Measurements from ENCODE around the gene PRPS1L1. TPM values are rescaled to one million over a fixed set of nuclear protein-coding genes. Genes with fewer than 3 reads are reported as not detected.

Gene PRPS1L1
- total RNA-seq, 1 donor: not detected

- H3K79me2 ChIP-seq (ENCODE audit: insufficient read depth, low read length): no peaks in the 10 kb centered on the region
- TF ChIP-seq, protein P1, sequence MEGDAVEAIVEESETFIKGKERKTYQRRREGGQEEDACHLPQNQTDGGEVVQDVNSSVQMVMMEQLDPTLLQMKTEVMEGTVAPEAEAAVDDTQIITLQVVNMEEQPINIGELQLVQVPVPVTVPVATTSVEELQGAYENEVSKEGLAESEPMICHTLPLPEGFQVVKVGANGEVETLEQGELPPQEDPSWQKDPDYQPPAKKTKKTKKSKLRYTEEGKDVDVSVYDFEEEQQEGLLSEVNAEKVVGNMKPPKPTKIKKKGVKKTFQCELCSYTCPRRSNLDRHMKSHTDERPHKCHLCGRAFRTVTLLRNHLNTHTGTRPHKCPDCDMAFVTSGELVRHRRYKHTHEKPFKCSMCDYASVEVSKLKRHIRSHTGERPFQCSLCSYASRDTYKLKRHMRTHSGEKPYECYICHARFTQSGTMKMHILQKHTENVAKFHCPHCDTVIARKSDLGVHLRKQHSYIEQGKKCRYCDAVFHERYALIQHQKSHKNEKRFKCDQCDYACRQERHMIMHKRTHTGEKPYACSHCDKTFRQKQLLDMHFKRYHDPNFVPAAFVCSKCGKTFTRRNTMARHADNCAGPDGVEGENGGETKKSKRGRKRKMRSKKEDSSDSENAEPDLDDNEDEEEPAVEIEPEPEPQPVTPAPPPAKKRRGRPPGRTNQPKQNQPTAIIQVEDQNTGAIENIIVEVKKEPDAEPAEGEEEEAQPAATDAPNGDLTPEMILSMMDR (IDR thresholded peaks at IDR 0.05; ENCODE audit: extremely low read depth, low read depth, low read length): no peak
- no peak overlapping the region for H2AFZ ChIP-seq (ENCODE audit: low read length)
- H3K36me3 ChIP-seq (ENCODE audit: insufficient read depth, low read length): no peaks in the 10 kb centered on the region
- no peak overlapping the region for H3K4me2 ChIP-seq (ENCODE audit: insufficient read depth, low read length)
- no peak for DNase-seq (ENCODE audit: insufficient read length, low spot score, missing footprints)
- no peaks in the 10 kb centered on the region for H3K27me3 ChIP-seq (ENCODE audit: insufficient read depth, low read length)
- no peaks in the 10 kb centered on the region for H4K20me1 ChIP-seq (ENCODE audit: insufficient read depth, low read length)
- H3K4me3 ChIP-seq (ENCODE audit: insufficient read depth, low read length): no peak overlapping the region
- no peaks in the 10 kb centered on the region for H3K9me3 ChIP-seq (ENCODE audit: low read depth, low read length)
- no peak overlapping the region for H3K27ac ChIP-seq (ENCODE audit: low read depth, low read length)
- H3K4me1 ChIP-seq (ENCODE audit: insufficient read depth, low read length): no peaks in the 10 kb centered on the region
These were observed 29.0 kb downstream of the PRPS1L1 start for GRCh38 chr7:17998692-17999091.

DNA sequence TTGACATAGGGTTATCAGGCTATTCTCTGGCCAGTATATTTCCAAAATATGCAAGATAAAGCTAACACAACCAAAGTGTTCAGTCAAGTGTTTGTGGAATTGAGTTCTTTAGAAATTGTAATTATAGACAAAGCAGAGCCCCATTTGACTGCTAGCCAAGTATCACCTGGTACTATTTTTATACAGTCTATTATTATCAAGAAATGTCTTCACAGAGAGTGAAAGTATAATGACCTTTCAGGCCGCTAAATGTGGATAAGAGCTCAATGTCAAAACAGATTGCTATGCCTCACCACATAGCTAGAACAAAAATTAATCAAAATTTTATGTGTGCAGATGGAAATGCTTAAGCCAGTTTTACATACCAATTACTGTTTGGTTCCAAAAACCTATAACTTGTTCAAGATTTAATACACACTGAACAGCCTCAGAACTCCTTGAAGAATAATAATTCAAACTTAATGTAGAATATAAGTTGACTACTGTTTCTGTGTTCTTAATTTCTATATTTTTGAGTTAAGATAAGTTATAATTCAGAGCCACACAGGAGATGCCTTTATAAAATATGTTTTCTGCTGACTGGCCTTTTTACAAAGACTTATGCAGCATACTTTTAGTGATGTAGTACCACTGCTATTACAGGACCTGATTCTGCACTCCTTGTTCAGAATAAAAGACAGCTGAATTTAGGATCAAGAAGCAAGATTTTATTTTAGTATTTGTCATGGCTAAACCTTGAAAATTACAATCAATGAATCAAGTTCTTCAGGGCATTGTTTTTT lies 31.0 kb downstream of the PRPS1L1 start:
- Histone ChIP-seq H2AFZ (ENCODE audit: low read length) (no peak overlapping the region), H3K36me3 (ENCODE audit: insufficient read depth, low read length) (no peaks in the 10 kb centered on the region), H3K27ac (ENCODE audit: low read depth, low read length) (no peak overlapping the region), H3K4me3 (ENCODE audit: insufficient read depth, low read length) (no peak overlapping the region), H3K4me2 (ENCODE audit: insufficient read depth, low read length) (no peak overlapping the region), H3K9me3 (ENCODE audit: low read depth, low read length) (no peaks in the 10 kb centered on the region), H3K79me2 (ENCODE audit: insufficient read depth, low read length) (no peaks in the 10 kb centered on the region), H4K20me1 (ENCODE audit: insufficient read depth, low read length) (no peaks in the 10 kb centered on the region), H3K27me3 (ENCODE audit: insufficient read depth, low read length) (no peaks in the 10 kb centered on the region), H3K4me1 (ENCODE audit: insufficient read depth, low read length) (no peaks in the 10 kb centered on the region)
- no peak for DNase-seq (ENCODE audit: insufficient read length, low spot score, missing footprints)
- TF ChIP-seq, protein P1 (IDR thresholded peaks at IDR 0.05; ENCODE audit: extremely low read depth, low read depth, low read length): no peak

DNA sequence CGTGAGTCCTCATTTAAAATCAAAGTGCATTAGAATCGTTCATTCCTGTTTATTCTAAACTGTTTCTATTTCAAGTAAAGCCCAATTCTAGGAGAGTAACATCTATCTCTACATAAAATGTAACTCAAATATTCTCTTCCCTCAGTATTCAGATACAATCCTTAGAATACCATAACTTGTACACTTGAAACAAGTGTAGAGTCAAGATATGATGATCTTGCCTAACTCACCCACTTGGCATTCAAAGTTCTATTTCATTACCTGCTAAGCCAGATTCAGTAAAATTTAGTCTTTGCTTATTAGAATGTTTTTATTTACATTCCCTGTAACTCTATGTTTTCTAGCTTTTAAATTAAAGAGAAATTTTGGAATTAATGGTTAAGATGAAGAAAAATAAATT lies 31.6 kb downstream of the PRPS1L1 start:
- H3K27me3 ChIP-seq (ENCODE audit: insufficient read depth, low read length): no peaks in the 10 kb centered on the region

More for the DNA sequence above, 31.6 kb downstream of the PRPS1L1 start:
- Histone ChIP-seq H3K4me1 (ENCODE audit: insufficient read depth, low read length) (no peaks in the 10 kb centered on the region), H3K36me3 (ENCODE audit: insufficient read depth, low read length) (no peaks in the 10 kb centered on the region), H3K4me3 (ENCODE audit: insufficient read depth, low read length) (no peak overlapping the region), H3K79me2 (ENCODE audit: insufficient read depth, low read length) (no peaks in the 10 kb centered on the region), H2AFZ (ENCODE audit: low read length) (no peak overlapping the region), H3K4me2 (ENCODE audit: insufficient read depth, low read length) (no peak overlapping the region), H4K20me1 (ENCODE audit: insufficient read depth, low read length) (no peaks in the 10 kb centered on the region), H3K9me3 (ENCODE audit: low read depth, low read length) (no peaks in the 10 kb centered on the region), H3K27ac (ENCODE audit: low read depth, low read length) (no peak overlapping the region)
- no peak for DNase-seq (ENCODE audit: insufficient read length, low spot score, missing footprints)
- TF ChIP-seq, protein P1 (IDR thresholded peaks at IDR 0.05; ENCODE audit: extremely low read depth, low read depth, low read length): no peak
